ENCODE data around the gene ECPAS. TPM values are rescaled to one million over a fixed set of nuclear protein-coding genes. Genes with fewer than 3 reads are reported as not detected.
"Not testable (repeated sequence)": the region's sequence is repeated elsewhere in the genome, so short reads cannot be mapped to it uniquely, and the experiment has no call there.

The ECPAS gene
- total RNA-seq, 3 donors from 2014 or later (not counting 1 experiment from before 2014, with no cell fraction given), result 58.0 to 73.6 (median 70.7) TPM

- WGBS (ENCODE audit: insufficient coverage), result 40% methylated on average over 7 of the region's 7 CpGs
- H3K9me3 ChIP-seq (ENCODE audit: control insufficient read depth, insufficient read depth, low read length), result no peaks in the 10 kb centered on the region
- peak overlapping the region; percentile 90 for H3K4me3 Mint-ChIP-seq
- intact Hi-C loops (cut with micrococcal nuclease), result no loop called here
- H3K9me3 Mint-ChIP-seq, result no peaks in the 10 kb centered on the region
- TF ChIP-seq CTCF (IDR thresholded peaks at IDR 0.05), result no peak
- peaks cover 16 to 20% of the 10 kb centered on the region in 2 donors for H3K4me1 Mint-ChIP-seq
- H3K4me1 ChIP-seq (ENCODE audit: control insufficient read depth, insufficient read depth, low read length), result peaks cover 15% of the 10 kb centered on the region
- no peaks in the 10 kb centered on the region for H3K36me3 Mint-ChIP-seq
- peak overlapping the region; percentile 82 for H3K4me3 ChIP-seq (ENCODE audit: low read length)
- no peak for ATAC-seq
- H3K36me3 ChIP-seq (ENCODE audit: control insufficient read depth, insufficient read depth, low read length), result no peaks in the 10 kb centered on the region
- H3K27me3 ChIP-seq (ENCODE audit: control insufficient read depth, insufficient read depth, low read length), result peaks cover 5% of the 10 kb centered on the region
- no peak for DNase-seq
- peak overlapping the region; percentile 27 to 81 for H3K27ac Mint-ChIP-seq
- no peak overlapping the region for H3K27ac ChIP-seq (ENCODE audit: low read length)
- peaks cover 0 to 26% of the 10 kb centered on the region in 2 donors for H3K27me3 Mint-ChIP-seq (ENCODE audit: low read depth in 2 of 2)
These were observed 40.5 kb upstream of the ECPAS start for GRCh38 chr9:111524731-111525055.

GRCh38 chr9:111516061-111516465 is 31.9 kb upstream of the ECPAS start:
- Histone ChIP-seq H3K4me3 (ENCODE audit: low read length) (no peak overlapping the region), H3K27me3 (ENCODE audit: control insufficient read depth, insufficient read depth, low read length) (no peaks in the 10 kb centered on the region), H3K9me3 (ENCODE audit: control insufficient read depth, insufficient read depth, low read length) (no peaks in the 10 kb centered on the region), H3K36me3 (ENCODE audit: control insufficient read depth, insufficient read depth, low read length) (no peaks in the 10 kb centered on the region), H3K27ac (ENCODE audit: low read length) (no peak overlapping the region), H3K4me1 (ENCODE audit: control insufficient read depth, insufficient read depth, low read length) (no peaks in the 10 kb centered on the region)
- no peak for TF ChIP-seq CTCF (IDR thresholded peaks at IDR 0.05)
- DNase-seq (no peak), ATAC-seq (no peak)
- peaks cover 15 to 19% of the 10 kb centered on the region in 2 donors for H3K27me3 Mint-ChIP-seq (ENCODE audit: low read depth in 2 of 2)
- H3K36me3 Mint-ChIP-seq, result no peaks in the 10 kb centered on the region
- 86% methylated on average over 2 of the region's 2 CpGs for WGBS (ENCODE audit: insufficient coverage)
- H3K27ac Mint-ChIP-seq, result no peak overlapping the region
- H3K4me1 Mint-ChIP-seq, result no peaks in the 10 kb centered on the region
- intact Hi-C loops (cut with micrococcal nuclease), result no loop called here
- no peak overlapping the region for H3K4me3 Mint-ChIP-seq
- no peaks in the 10 kb centered on the region for H3K9me3 Mint-ChIP-seq

GRCh38 chr9:111514967-111515366 is 30.8 kb upstream of the ECPAS start:
- H3K9me3 Mint-ChIP-seq, result no peaks in the 10 kb centered on the region
- H3K36me3 Mint-ChIP-seq, result no peaks in the 10 kb centered on the region
- DNase-seq, result no peak
- H3K9me3 ChIP-seq (ENCODE audit: control insufficient read depth, insufficient read depth, low read length), result no peaks in the 10 kb centered on the region
- no peak for ATAC-seq
- no peaks in the 10 kb centered on the region for H3K4me1 Mint-ChIP-seq
- H3K4me3 Mint-ChIP-seq, result no peak overlapping the region
- intact Hi-C loops (cut with micrococcal nuclease), result no loop called here
- no peaks in the 10 kb centered on the region for H3K36me3 ChIP-seq (ENCODE audit: control insufficient read depth, insufficient read depth, low read length)
- TF ChIP-seq CTCF (IDR thresholded peaks at IDR 0.05), result no peak
- no peak overlapping the region for H3K27ac Mint-ChIP-seq
- H3K27ac ChIP-seq (ENCODE audit: low read length), result no peak overlapping the region
- H3K27me3 ChIP-seq (ENCODE audit: control insufficient read depth, insufficient read depth, low read length), result no peaks in the 10 kb centered on the region
- H3K4me3 ChIP-seq (ENCODE audit: low read length), result no peak overlapping the region
- peaks cover 14 to 20% of the 10 kb centered on the region in 2 donors for H3K27me3 Mint-ChIP-seq (ENCODE audit: low read depth in 2 of 2)
- H3K4me1 ChIP-seq (ENCODE audit: control insufficient read depth, insufficient read depth, low read length), result no peaks in the 10 kb centered on the region

- H3K9me3 ChIP-seq (ENCODE audit: control insufficient read depth, insufficient read depth, low read length); H3K27me3 ChIP-seq (ENCODE audit: control insufficient read depth, insufficient read depth, low read length); H3K9me3 Mint-ChIP-seq; H3K36me3 Mint-ChIP-seq; H3K4me3 ChIP-seq (ENCODE audit: low read length); H3K4me3 Mint-ChIP-seq; intact Hi-C loops (cut with micrococcal nuclease); H3K36me3 ChIP-seq (ENCODE audit: control insufficient read depth, insufficient read depth, low read length); DNase-seq; H3K4me1 Mint-ChIP-seq; ATAC-seq; H3K4me1 ChIP-seq (ENCODE audit: control insufficient read depth, insufficient read depth, low read length); H3K27ac Mint-ChIP-seq; H3K27ac ChIP-seq (ENCODE audit: low read length): not testable (repeated sequence)
- whole genome bisulfite sequencing (ENCODE audit: insufficient coverage), result 88% methylated on average over 6 of the region's 6 CpGs
- H3K27me3 Mint-ChIP-seq (ENCODE audit: low read depth in 2 of 2), result peaks cover 11 to 20% of the 10 kb centered on the region in 2 donors
These were observed 27.4 kb upstream of the ECPAS start for GRCh38 chr9:111511581-111511980.

All from natural killer cell (primary cell).